T-helper 2 cell treated with Interferon-gamma antibody and Interleukin-4, amounts not matched to agents 100 ng/mL and 5 ng/mL, for 36 hours (primary cell): ENCODE results near the gene ZDHHC14. TPM values are rescaled to one million over a fixed set of nuclear protein-coding genes. Genes with fewer than 3 reads are reported as not detected.

Experiments
- intact Hi-C: fragments of 100-400 bp; cut with micrococcal nuclease; formaldehyde crosslinking; loops from one replicate; pipeline ENCODE4 v1.15.1; 2023
- total RNA-seq: library from RNA; stranded (reverse); gene quantifications from 2 replicates; pipeline ENCODE4 v1.2.3, GENCODE V29; 2022

The ZDHHC14 gene
- total RNA-seq, 1 donor from 2014 or later, result 6.8 TPM

GRCh38 chr6:157631838-157632614 lies 251.0 kb downstream of the ZDHHC14 start:
- intact Hi-C loops, result no loop called here

GRCh38 chr6:157632821-157633220 lies 251.8 kb downstream of the ZDHHC14 start:
- intact Hi-C loops, result no loop called here

- intact Hi-C loops, result no loop called here
Measured at GRCh38 chr6:157634546-157634945, 253.6 kb downstream of the ZDHHC14 start.

GRCh38 chr6:157635388-157636244 lies 254.6 kb downstream of the ZDHHC14 start:
- intact Hi-C loops, result no loop called here

- intact Hi-C loops, result no loop called here
Measured at GRCh38 chr6:157637516-157637915, 256.5 kb downstream of the ZDHHC14 start.

- intact Hi-C loops, result no loop called here
Measured at GRCh38 chr6:157637941-157638662, 257.1 kb downstream of the ZDHHC14 start.

GRCh38 chr6:157638779-157639178 lies 257.8 kb downstream of the ZDHHC14 start:
- intact Hi-C loops, result no loop called here

GRCh38 chr6:157640746-157641451 lies 259.9 kb downstream of the ZDHHC14 start:
- intact Hi-C loops, result no loop called here

- intact Hi-C loops, result no loop called here
Measured at GRCh38 chr6:157641837-157642236, 260.8 kb downstream of the ZDHHC14 start.

GRCh38 chr6:157642736-157643135 lies 261.7 kb downstream of the ZDHHC14 start:
- intact Hi-C loops, result no loop called here

- intact Hi-C loops, result no loop called here
Measured at GRCh38 chr6:157644043-157644810, 263.2 kb downstream of the ZDHHC14 start.

- intact Hi-C loops, result no loop called here
Measured at GRCh38 chr6:157645201-157645795, 264.3 kb downstream of the ZDHHC14 start.

- intact Hi-C loops, result no loop called here
Measured at GRCh38 chr6:157646012-157646411, 265.0 kb downstream of the ZDHHC14 start.

GRCh38 chr6:157647261-157647915 lies 266.4 kb downstream of the ZDHHC14 start:
- intact Hi-C loops, result no loop called here

GRCh38 chr6:157648561-157648960 lies 267.6 kb downstream of the ZDHHC14 start:
- intact Hi-C loops, result no loop called here

GRCh38 chr6:157649311-157650260 lies 268.6 kb downstream of the ZDHHC14 start:
- intact Hi-C loops, result no loop called here

- intact Hi-C loops, result no loop called here
Measured at GRCh38 chr6:157650261-157650640, 269.3 kb downstream of the ZDHHC14 start.

- intact Hi-C loops, result no loop called here
Measured at GRCh38 chr6:157650801-157651200, 269.8 kb downstream of the ZDHHC14 start.
